Cardiac fibroblast (primary cell): ENCODE measurements around the gene PLCL2.

Experiments used
- DNase-seq, 2 donors: peaks; one replicate each; pipeline versions ENCODE4 v3.0.0 to v3.0.0-alpha.2; 2010; ENCODE audit warnings: low read depth in 2 of 2
- H3K4me3 ChIP-seq, 2 donors: replicated peaks in 1 of 2; 1 replicate in 1 of 2; 2 replicates in 1 of 2; pipeline ENCODE4 v1.5.1; 2011; ENCODE audit warnings: low read depth in 2 of 2, low read length in 2 of 2, mild to moderate bottlenecking in 2 of 2, moderate library complexity in 1 of 2
- CTCF ChIP-seq: IDR thresholded peaks from one replicate; pipeline ENCODE4 v1.5.1; 2011; ENCODE audit warnings: low read depth, mild to moderate bottlenecking, low read length, inconsistent platforms

PLCL2 gene

DNA sequence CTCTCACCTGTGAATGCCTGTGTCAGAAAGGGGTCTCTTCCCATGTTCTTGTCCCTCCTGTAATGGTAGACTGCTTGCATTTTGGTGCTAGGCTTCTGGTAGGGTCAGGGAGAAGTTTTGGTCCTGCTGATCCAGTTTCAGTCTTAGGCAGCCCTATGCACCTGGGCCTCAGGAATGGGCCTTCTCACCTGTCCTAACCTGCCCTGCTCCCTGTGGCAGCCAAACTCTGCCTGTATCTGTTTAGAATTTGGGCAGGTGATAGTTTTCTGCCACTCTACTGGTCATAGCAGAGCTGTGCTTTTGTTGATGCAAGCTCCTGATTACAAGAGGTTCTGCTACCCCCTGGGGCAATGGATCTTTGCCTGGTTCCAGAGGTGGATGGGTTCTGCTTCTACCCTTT lies 118.7 kb downstream of the PLCL2 start:
- TF ChIP-seq CTCF, result no peak
- no peak for DNase-seq
- no peak overlapping the region for H3K4me3 ChIP-seq

DNA sequence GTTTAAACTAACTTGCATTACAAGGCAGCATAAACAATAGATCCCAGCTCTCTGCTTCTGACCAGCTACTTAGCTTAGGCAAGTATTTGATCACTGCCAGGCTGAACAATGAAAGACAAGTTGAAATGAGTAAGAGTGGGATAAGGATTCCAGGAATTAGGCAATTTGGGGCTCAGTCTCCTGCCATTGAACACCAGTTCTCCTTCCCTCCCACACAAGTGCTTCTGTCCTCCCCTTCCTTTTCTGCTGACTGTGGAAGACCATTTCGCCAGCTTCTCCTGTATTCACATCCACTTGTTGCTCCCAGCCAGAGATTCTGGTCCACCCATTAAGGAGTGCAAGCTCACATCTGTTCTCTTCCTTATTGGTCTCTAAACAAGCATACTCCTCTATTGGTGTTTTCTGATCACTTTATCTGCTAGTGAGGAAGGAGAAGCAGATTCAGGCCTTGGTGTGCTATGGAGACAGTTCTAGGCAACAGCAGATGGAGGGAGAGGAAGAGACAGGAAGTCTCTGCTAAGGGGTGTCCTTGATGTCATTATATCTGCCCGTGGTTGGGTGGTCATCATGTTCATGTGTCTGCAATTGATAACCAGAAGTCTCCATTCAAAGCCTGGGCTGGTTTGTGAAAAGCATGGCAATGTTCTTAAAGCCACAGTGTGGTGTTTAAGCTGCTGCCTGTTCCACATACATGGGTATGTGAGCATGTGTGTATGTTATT lies 121.5 kb downstream of the PLCL2 start:
- TF ChIP-seq CTCF, result no peak
- no peak overlapping the region for H3K4me3 ChIP-seq
- DNase-seq, result peak; percentile 47 to 48

- DNase-seq, result no peak
Measured at GRCh38 chr3:17007284-17007683, 122.5 kb downstream of the PLCL2 start.

DNA sequence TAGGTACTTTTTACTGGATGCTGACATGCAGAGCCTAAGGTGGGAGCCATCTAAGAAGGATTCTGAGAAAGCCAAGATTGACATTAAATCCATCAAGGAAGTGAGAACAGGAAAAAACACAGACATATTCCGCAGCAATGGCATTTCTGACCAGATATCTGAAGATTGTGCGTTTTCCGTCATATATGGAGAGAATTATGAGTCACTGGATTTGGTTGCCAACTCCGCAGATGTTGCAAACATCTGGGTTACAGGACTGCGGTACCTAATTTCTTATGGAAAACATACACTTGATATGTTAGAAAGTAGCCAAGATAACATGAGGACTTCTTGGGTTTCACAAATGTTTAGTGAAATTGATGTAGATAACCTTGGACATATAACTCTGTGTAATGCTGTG lies 125.1 kb downstream of the PLCL2 start:
- H3K4me3 ChIP-seq, result no peak overlapping the region
- no peak for TF ChIP-seq CTCF
- DNase-seq, result peak in 1 of 2 donors; percentile 30

More at GRCh38 chr3:17007284-17007683, 122.5 kb downstream of the PLCL2 start:
- TF ChIP-seq CTCF, result no peak
- H3K4me3 ChIP-seq, result no peak overlapping the region

DNA sequence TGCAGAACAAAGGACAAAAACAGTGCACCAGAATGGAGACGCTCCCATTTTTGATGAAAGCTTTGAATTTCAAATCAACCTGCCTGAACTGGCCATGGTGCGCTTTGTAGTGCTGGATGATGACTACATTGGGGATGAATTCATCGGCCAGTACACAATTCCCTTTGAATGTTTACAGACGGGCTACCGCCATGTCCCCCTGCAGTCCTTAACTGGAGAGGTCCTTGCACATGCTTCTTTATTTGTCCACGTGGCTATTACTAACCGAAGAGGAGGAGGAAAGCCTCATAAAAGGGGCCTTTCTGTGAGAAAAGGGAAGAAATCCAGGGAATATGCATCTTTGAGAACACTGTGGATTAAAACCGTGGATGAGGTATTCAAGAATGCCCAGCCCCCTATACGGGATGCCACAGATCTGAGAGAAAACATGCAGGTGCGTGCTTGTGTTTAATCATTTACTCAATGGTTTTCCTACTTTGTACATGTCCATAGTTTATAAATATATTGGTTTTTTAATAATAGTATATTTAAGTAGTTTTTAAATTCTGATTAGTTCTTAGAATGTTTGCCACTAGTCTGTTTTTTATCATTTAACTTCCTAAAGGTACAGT lies 127.1 kb downstream of the PLCL2 start:
- no peak for DNase-seq

GRCh38 chr3:17013050-17013449 lies 128.3 kb downstream of the PLCL2 start:
- H3K4me3 ChIP-seq, result no peak overlapping the region
- no peak for TF ChIP-seq CTCF
- no peak for DNase-seq

More for the DNA sequence above, 127.1 kb downstream of the PLCL2 start:
- H3K4me3 ChIP-seq, result no peak overlapping the region
- TF ChIP-seq CTCF, result no peak
